CD14-positive monocyte (primary cell): ENCODE results near the gene ATP2C1. TPM values are rescaled to one million over a fixed set of nuclear protein-coding genes. Genes with fewer than 3 reads are reported as not detected.

Source experiments
- DNase-seq, 3 donors: peaks; one replicate each; pipeline ENCODE4 v3.0.0-alpha.2; 2011 to 2022
- H2AFZ ChIP-seq: 2 replicates; pipeline ENCODE4 v1.6.0; 2012; ENCODE audit warnings: mild to moderate bottlenecking, low read depth, low read length, inconsistent platforms; ENCODE audit not compliant: insufficient read depth, poor library complexity, severe bottlenecking
- H3K27ac ChIP-seq, 2 donors: 1 replicate in 1 of 2; 2 replicates in 1 of 2; pipeline ENCODE4 v1.5.1; 2012 to 2013; ENCODE audit warnings: low read length in 2 of 2, control low read depth in 1 of 2, inconsistent platforms in 1 of 2, low read depth in 1 of 2, mild to moderate bottlenecking in 1 of 2
- H3K27me3 ChIP-seq, 2 donors: one replicate each; pipeline versions ENCODE4 v1.6.0 to v1.6.1; 2011 to 2013; ENCODE audit warnings: low read length in 2 of 2; ENCODE audit not compliant: control insufficient read depth in 2 of 2, insufficient read depth in 2 of 2
- H3K36me3 ChIP-seq, 2 donors: replicated peaks in 1 of 2; 1 replicate in 1 of 2; 2 replicates in 1 of 2; pipeline versions ENCODE4 v1.5.1 to v1.6.1; 2012 to 2013; ENCODE audit warnings: low read length in 2 of 2, control low read depth in 1 of 2, inconsistent platforms in 1 of 2, mild to moderate bottlenecking in 1 of 2; ENCODE audit not compliant: insufficient read depth in 2 of 2, control insufficient read depth in 1 of 2
- H3K4me1 ChIP-seq, 2 donors: 1 replicate in 1 of 2; 2 replicates in 1 of 2; pipeline versions ENCODE4 v1.5.1 to v1.6.1; 2012 to 2013; ENCODE audit warnings: low read length in 2 of 2, control low read depth in 1 of 2, inconsistent platforms in 1 of 2, mild to moderate bottlenecking in 1 of 2, moderate library complexity in 1 of 2; ENCODE audit not compliant: insufficient read depth in 2 of 2, control insufficient read depth in 1 of 2
- H3K4me2 ChIP-seq: replicated peaks from 2 replicates; pipeline ENCODE3; 2012; ENCODE audit warnings: low read length, moderate library complexity, mild to moderate bottlenecking; ENCODE audit not compliant: poor library complexity, severe bottlenecking; ENCODE audit errors: extremely low read depth
- H3K4me3 ChIP-seq, 3 experiments: fragments of 200-600 bp in 1 of 3; sonication (generic) in 1 of 3; replicated peaks in 1 of 3; 1 replicate in 2 of 3; 2 replicates in 1 of 3; pipeline ENCODE4 v1.5.1; 2011 to 2013; ENCODE audit warnings: low read length in 3 of 3, mild to moderate bottlenecking in 3 of 3, control low read depth in 2 of 3, low read depth in 2 of 3, inconsistent platforms in 1 of 3, moderate library complexity in 1 of 3
- H3K79me2 ChIP-seq: 2 replicates; pipeline ENCODE4 v1.6.0; 2012; ENCODE audit warnings: mild to moderate bottlenecking, control low read depth, inconsistent platforms, low read length, moderate library complexity; ENCODE audit not compliant: insufficient read depth
- H3K9ac ChIP-seq: 2 replicates; pipeline ENCODE4 v1.6.0; 2017; ENCODE audit warnings: low read length, mild to moderate bottlenecking; ENCODE audit not compliant: insufficient read depth, poor library complexity, severe bottlenecking
- H3K9me3 ChIP-seq, 2 donors: replicated peaks in 1 of 2; 1 replicate in 1 of 2; 2 replicates in 1 of 2; pipeline versions ENCODE4 v1.5.1 to v1.6.1; 2012 to 2013; ENCODE audit warnings: low read length in 2 of 2, control low read depth in 1 of 2; ENCODE audit not compliant: control insufficient read depth in 1 of 2, insufficient read depth in 1 of 2
- H4K20me1 ChIP-seq: 2 replicates; pipeline ENCODE4 v1.6.0; 2012; ENCODE audit warnings: mild to moderate bottlenecking, low read length, control low read depth, moderate library complexity; ENCODE audit not compliant: insufficient read depth
- H3K27ac Mint-ChIP-seq, 7 donors: one replicate each; pipeline ENCODE4 v1.8.0; 2020; ENCODE audit warnings: mild to moderate bottlenecking in 7 of 7, mixed read lengths in 7 of 7, moderate library complexity in 6 of 7, inconsistent platforms in 2 of 7
- H3K27me3 Mint-ChIP-seq, 3 donors: one replicate each; pipeline ENCODE4 v1.8.0; 2021 to 2022; ENCODE audit warnings: low read depth in 3 of 3, mild to moderate bottlenecking in 3 of 3, mixed read lengths in 3 of 3, moderate library complexity in 3 of 3, inconsistent platforms in 1 of 3
- H3K36me3 Mint-ChIP-seq, 2 donors: one replicate each; pipeline ENCODE4 v1.8.0; 2020; ENCODE audit warnings: mixed read lengths in 2 of 2, inconsistent platforms in 1 of 2, mild to moderate bottlenecking in 1 of 2
- H3K4me1 Mint-ChIP-seq: one replicate; pipeline ENCODE4 v1.8.0; 2020; ENCODE audit warnings: mild to moderate bottlenecking, mixed read lengths
- H3K4me3 Mint-ChIP-seq, 2 donors: one replicate each; pipeline ENCODE4 v1.8.0; 2020; ENCODE audit warnings: mild to moderate bottlenecking in 2 of 2, mixed read lengths in 2 of 2, moderate library complexity in 1 of 2
- H3K9me3 Mint-ChIP-seq, 7 donors: one replicate each; pipeline ENCODE4 v1.8.0; 2020 to 2022; ENCODE audit warnings: mixed read lengths in 7 of 7, mild to moderate bottlenecking in 6 of 7, moderate library complexity in 6 of 7, inconsistent platforms in 2 of 7
- CTCF ChIP-seq: fragments of 200-600 bp; IDR thresholded peaks from one replicate; pipeline ENCODE4 v1.8.0; 2022; ENCODE audit warnings: antibody characterized with exemption, mild to moderate bottlenecking
- WGBS: methylation state at CpG from one replicate; pipeline ENCODE4 v1.1.5; 2013; ENCODE audit warnings: missing lambda C conversion rate; ENCODE audit not compliant: insufficient coverage; 5-methylcytosine and 5-hydroxymethylcytosine counted together
- intact Hi-C, 2 donors: fragments of 100-400 bp; cut with micrococcal nuclease; formaldehyde crosslinking; loops; one replicate each; pipeline versions ENCODE4 v1.15.0 to v1.15.1; 2023
- polyA plus RNA-seq, 3 donors: library from polyadenylated mRNA; depleted of rRNA in 1 of 3; unstranded in 2 of 3; stranded (reverse) in 1 of 3; fragments of 300-500 nt in 2 of 3; fragments of >200 nt in 1 of 3; fragmentation: Illumina TruSeq in 2 of 3; gene quantifications; 1 replicate in 2 of 3; 2 replicates in 1 of 3; pipeline ENCODE4 v1.2.3, GENCODE V29; 2012 to 2021

ATP2C1 gene
- polyA plus RNA-seq, 3 donors = 11.7 to 22.0 (median 12.2) TPM

- H3K79me2 ChIP-seq = no peaks in the 10 kb centered on the region
- H3K4me3 Mint-ChIP-seq = no peak overlapping the region
- no peak overlapping the region for H3K4me3 ChIP-seq
- H3K36me3 Mint-ChIP-seq = no peaks in the 10 kb centered on the region
- H3K9me3 ChIP-seq = peaks cover 7 to 8% of the 10 kb centered on the region in 2 donors
- DNase-seq = no peak
- no peak for TF ChIP-seq CTCF
- H3K27me3 ChIP-seq = no peaks in the 10 kb centered on the region
- H4K20me1 ChIP-seq = no peaks in the 10 kb centered on the region
- peaks cover 0 to 2% (median 0%) of the 10 kb centered on the region in 3 donors for H3K27me3 Mint-ChIP-seq
- H2AFZ ChIP-seq = no peak overlapping the region
- no peaks in the 10 kb centered on the region for H3K36me3 ChIP-seq
- no peak overlapping the region for H3K9ac ChIP-seq
- H3K27ac Mint-ChIP-seq = no peak overlapping the region
- H3K27ac ChIP-seq = no peak overlapping the region
- no peak overlapping the region for H3K4me2 ChIP-seq
- H3K9me3 Mint-ChIP-seq = peaks cover 11 to 30% (median 21%) of the 10 kb centered on the region in 7 donors
- no peaks in the 10 kb centered on the region for H3K4me1 Mint-ChIP-seq
- intact Hi-C loops = no loop called here
- H3K4me1 ChIP-seq = no peaks in the 10 kb centered on the region
Measured at GRCh38 chr3:130878464-130878863, 15.4 kb upstream of the ATP2C1 start.

GRCh38 chr3:130889416-130889946, 4.4 kb upstream of the ATP2C1 start:
- Histone ChIP-seq H3K4me1 (peaks cover 2 to 3% of the 10 kb centered on the region in 2 donors), H3K4me2 (no peak overlapping the region), H3K9ac (no peak overlapping the region), H3K4me3 (no peak overlapping the region), H3K27me3 (no peaks in the 10 kb centered on the region), H2AFZ (no peak overlapping the region), H3K27ac (no peak overlapping the region), H3K9me3 (no peaks in the 10 kb centered on the region), H3K79me2 (peaks cover 5% of the 10 kb centered on the region), H3K36me3 (no peaks in the 10 kb centered on the region), H4K20me1 (no peaks in the 10 kb centered on the region)
- Mint-ChIP-seq H3K27me3 (peaks cover 0 to 3% (median 0%) of the 10 kb centered on the region in 3 donors), H3K4me1 (peaks cover 3% of the 10 kb centered on the region), H3K4me3 (no peak overlapping the region), H3K27ac (no peak overlapping the region), H3K36me3 (no peaks in the 10 kb centered on the region), H3K9me3 (peaks cover 0 to 11% (median 6%) of the 10 kb centered on the region in 7 donors)
- DNase-seq = no peak
- intact Hi-C loops = no loop called here
- WGBS = no CpG with 5 or more reads among the region's 1 CpG
- no peak for TF ChIP-seq CTCF
